Epithelial cell of proximal tubule (primary cell): ENCODE results near the gene RNF167. TPM values are rescaled to one million over a fixed set of nuclear protein-coding genes. Genes with fewer than 3 reads are reported as not detected.

ENCODE experiments used
- DNase-seq: peaks from one replicate; pipeline ENCODE4 v3.0.0-alpha.2; 2011; ENCODE audit warnings: low read depth
- H3K4me3 ChIP-seq: 2 replicates; pipeline ENCODE4 v1.5.1; 2011; ENCODE audit warnings: low read depth, mild to moderate bottlenecking, low read length
- CTCF ChIP-seq: conservative IDR thresholded peaks from 2 replicates; pipeline ENCODE4 v1.5.1; 2012; ENCODE audit warnings: low read depth, mild to moderate bottlenecking, low read length
- total RNA-seq: library from RNA; depleted of rRNA; stranded (reverse); fragments of >200 nt; gene quantifications from 2 replicates; pipeline ENCODE4 v1.2.3, GENCODE V29; 2015

RNF167 gene
- total RNA-seq, 1 donor from 2014 or later = 55.1 TPM

GRCh38 chr17:4937553-4937952, 2.5 kb upstream of the RNF167 start:
- no peak for TF ChIP-seq CTCF
- H3K4me3 ChIP-seq = no peak overlapping the region
- no peak for DNase-seq

- peak overlapping the region; percentile 93 for H3K4me3 ChIP-seq
- no peak for DNase-seq
- no peak for TF ChIP-seq CTCF
Measured at GRCh38 chr17:4938069-4938491, 2.0 kb upstream of the RNF167 start.

- peak overlapping the region; percentile 93 for H3K4me3 ChIP-seq
- no peak for DNase-seq
- TF ChIP-seq CTCF = no peak
Measured at GRCh38 chr17:4938688-4939545, 1.2 kb upstream of the RNF167 start.

- TF ChIP-seq CTCF = no peak
- peak overlapping the region; percentile 93 for H3K4me3 ChIP-seq
- DNase-seq = no peak
Measured at GRCh38 chr17:4939546-4939795, 597 bp upstream of the RNF167 start.

GRCh38 chr17:4940555-4941318, 669 bp downstream of the RNF167 start:
- peak overlapping the region; percentile 93 for H3K4me3 ChIP-seq
- DNase-seq = no peak
- no peak for TF ChIP-seq CTCF

GRCh38 chr17:4941319-4941610, 1.2 kb downstream of the RNF167 start:
- TF ChIP-seq CTCF = no peak
- H3K4me3 ChIP-seq = peak overlapping the region; percentile 93
- no peak for DNase-seq
